Activated T-helper 1 cell treated with Interleukin-2 at 50 U/mL for 16 hours (primary cell): ENCODE results near the gene SULT1C3.
"Not testable (repeated sequence)": the region's sequence is repeated elsewhere in the genome, so short reads cannot be mapped to it uniquely, and the experiment has no call there.

ENCODE experiments used
- DNase-seq: peaks from one replicate; pipeline ENCODE4 v3.0.0-alpha.2; 2020; ENCODE audit warnings: low read depth

The SULT1C3 gene

GRCh38 chr2:108244667-108245414 lies 5.1 kb downstream of the SULT1C3 start:
- no peak for DNase-seq

GRCh38 chr2:108253106-108253505 lies 13.3 kb downstream of the SULT1C3 start:
- no peak for DNase-seq

- no peak for DNase-seq
These were observed 18.1 kb downstream of the SULT1C3 start for GRCh38 chr2:108257757-108258331.

- DNase-seq = no peak
These were observed 21.0 kb downstream of the SULT1C3 start for GRCh38 chr2:108260773-108261172.

GRCh38 chr2:108262036-108262435 lies 22.3 kb downstream of the SULT1C3 start:
- no peak for DNase-seq

GRCh38 chr2:108263401-108263800 lies 23.6 kb downstream of the SULT1C3 start:
- DNase-seq = no peak

- DNase-seq = no peak
These were observed 26.4 kb downstream of the SULT1C3 start for GRCh38 chr2:108266218-108266617.

GRCh38 chr2:108267101-108267500 lies 27.3 kb downstream of the SULT1C3 start:
- DNase-seq = no peak

- no peak for DNase-seq
These were observed 28.2 kb downstream of the SULT1C3 start for GRCh38 chr2:108268001-108268400.

- DNase-seq = no peak
These were observed 30.6 kb downstream of the SULT1C3 start for GRCh38 chr2:108270346-108270745.

GRCh38 chr2:108270768-108271506 lies 31.2 kb downstream of the SULT1C3 start:
- DNase-seq = no peak

- no peak for DNase-seq
These were observed 32.0 kb downstream of the SULT1C3 start for GRCh38 chr2:108271691-108272253.

GRCh38 chr2:108278631-108279030 lies 38.9 kb downstream of the SULT1C3 start:
- DNase-seq = no peak

GRCh38 chr2:108279468-108279867 lies 39.7 kb downstream of the SULT1C3 start:
- DNase-seq = no peak

- DNase-seq = no peak
These were observed 40.7 kb downstream of the SULT1C3 start for GRCh38 chr2:108280466-108280865.

GRCh38 chr2:108284566-108284965 lies 44.8 kb downstream of the SULT1C3 start:
- not testable (repeated sequence) for DNase-seq

- no peak for DNase-seq
These were observed 45.8 kb downstream of the SULT1C3 start for GRCh38 chr2:108285616-108286015.

- no peak for DNase-seq
These were observed 47.4 kb downstream of the SULT1C3 start for GRCh38 chr2:108287169-108287568.

GRCh38 chr2:108288534-108289106 lies 48.9 kb downstream of the SULT1C3 start, which contains the start of gene SULT1C2:
Gene SULT1C2, plus strand, starts transcription at chr2:108288895. Its CDS starts 4,773 bp downstream, at chr2:108293668.
- DNase-seq = no peak

GRCh38 chr2:108293850-108294249 lies 54.1 kb downstream of the SULT1C3 start:
- no peak for DNase-seq

GRCh38 chr2:108297436-108298141 lies 57.8 kb downstream of the SULT1C3 start:
- DNase-seq = no peak

GRCh38 chr2:108301558-108301957 lies 61.8 kb downstream of the SULT1C3 start:
- no peak for DNase-seq
